ENCODE data around the gene SYK.
A peak's percentile ranks its signal among the peaks of the same experiment; 100 is the strongest.

The SYK gene

GRCh38 chr9:90909225-90909624 is 107.6 kb downstream of the SYK start:
- DNase-seq = no peak

DNA sequence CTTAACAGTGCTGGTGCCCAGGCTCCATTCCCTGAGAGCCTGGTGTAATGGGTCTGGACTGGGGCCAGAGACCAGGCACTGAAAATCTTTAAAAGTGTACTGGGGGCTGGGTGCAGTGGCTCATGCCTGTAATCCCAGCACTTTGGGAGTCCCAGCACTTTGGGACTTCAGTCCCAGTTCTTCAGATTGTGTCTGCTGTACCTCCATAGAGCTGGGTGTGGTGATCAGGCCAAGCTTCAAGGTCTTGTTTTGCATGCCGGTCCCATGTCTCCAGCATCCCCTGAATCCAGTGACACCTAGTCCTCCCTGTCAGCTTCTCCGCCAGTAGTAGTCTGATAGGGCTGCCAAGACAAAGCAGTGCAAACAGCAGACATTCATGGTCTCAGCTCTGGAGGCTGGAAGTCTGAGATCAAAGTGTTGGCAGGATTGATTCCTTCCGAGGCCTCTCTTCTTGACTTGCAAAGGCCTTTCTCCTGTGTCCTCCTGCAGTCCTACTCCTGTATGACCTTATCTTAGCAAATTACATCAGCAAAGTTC is 108.2 kb downstream of the SYK start:
- no peak for DNase-seq

DNA sequence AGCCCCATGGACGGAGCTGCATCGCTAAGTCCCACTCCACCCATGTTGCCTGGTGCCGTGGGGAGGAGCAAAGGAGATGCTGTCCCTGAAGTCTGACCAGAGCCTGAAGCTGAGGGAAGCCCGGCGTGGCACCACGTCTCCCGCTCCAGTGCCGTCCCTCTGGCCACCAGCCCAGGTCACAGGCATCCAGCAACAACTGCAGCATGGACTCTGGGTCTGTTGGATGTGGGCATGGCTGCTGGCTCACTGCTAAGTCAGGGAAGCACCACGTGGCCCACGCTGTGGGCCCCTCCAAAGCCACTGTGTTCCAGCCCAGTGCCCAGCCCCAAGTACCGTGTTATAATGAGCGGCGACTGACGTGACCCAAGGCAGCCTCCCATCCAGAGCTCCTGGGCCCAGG is 112.6 kb downstream of the SYK start:
- no peak for DNase-seq

DNA sequence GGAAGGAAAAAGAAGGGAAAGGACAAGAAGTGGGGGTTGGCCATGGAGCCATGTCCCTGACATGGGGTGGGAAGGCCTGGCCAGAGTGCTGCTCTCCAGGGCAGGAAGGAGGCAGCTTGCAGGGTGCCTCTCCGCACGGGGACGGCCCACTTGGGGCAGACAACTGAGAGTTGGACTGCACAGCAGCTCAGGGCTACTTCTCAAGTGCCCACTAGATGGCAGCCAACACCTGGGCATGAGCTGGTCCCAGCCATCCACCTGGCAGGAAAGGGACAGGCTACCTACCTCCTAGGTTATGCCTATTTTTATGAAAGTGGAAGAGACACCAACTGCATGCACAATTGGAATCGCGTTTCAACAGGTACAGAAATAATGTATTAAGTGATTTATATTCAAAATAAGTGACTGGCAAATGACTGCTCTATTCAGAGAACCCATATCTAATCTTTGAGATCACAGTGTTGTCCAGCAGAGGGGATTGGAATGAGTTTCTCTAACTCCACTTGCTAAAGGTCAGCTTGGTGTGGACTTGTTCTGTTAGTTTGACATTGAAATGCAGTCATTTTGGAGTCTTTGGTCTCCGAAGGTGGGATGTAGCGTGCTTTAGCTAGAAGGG is 113.4 kb downstream of the SYK start:
- peak; percentile 66 for DNase-seq

DNA sequence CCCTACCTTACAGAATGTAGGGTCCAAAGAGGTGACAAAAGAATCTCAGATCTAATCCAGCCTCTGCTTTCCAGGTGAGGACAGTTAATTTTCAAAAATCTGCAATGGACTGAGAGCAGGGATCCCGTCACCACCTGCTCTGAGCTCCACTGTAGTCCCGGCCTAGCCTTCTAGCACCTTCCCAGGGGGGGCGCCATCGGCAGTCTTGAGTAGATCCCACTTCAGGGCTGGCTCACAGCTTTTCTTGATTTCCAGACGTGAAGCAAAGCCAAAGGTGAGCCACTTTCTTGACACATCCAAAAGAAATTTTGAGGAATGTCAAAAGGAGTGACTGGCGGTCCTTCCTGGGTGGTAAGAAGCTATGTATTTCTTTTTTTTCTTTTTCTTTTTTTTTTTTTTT is 114.1 kb downstream of the SYK start:
- DNase-seq = peak; percentile 23

- DNase-seq = peak; percentile 66
Measured at GRCh38 chr9:90916147-90916734, 114.6 kb downstream of the SYK start.

- no peak for DNase-seq
Measured at GRCh38 chr9:90919883-90920282, 118.3 kb downstream of the SYK start.

DNA sequence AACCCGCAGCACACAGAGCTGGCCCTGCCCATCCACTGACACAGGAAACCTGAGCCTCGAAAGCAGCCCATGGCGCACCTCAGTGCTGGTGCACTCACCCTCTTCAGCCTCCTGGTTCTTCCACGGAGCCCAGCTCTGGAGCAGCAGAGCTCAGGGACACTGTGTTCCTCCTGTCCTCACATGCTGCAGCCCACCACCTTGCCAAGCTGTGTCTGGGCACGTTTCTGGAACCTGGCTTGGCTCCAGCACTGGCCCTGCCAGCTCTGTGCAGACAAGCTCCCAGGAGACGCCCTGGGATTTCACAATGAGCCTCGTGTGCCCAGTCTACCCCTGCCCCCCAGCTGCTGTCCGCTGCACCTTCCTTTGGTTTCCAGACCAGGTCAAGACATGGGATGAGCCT is 119.5 kb downstream of the SYK start:
- DNase-seq = no peak

DNA sequence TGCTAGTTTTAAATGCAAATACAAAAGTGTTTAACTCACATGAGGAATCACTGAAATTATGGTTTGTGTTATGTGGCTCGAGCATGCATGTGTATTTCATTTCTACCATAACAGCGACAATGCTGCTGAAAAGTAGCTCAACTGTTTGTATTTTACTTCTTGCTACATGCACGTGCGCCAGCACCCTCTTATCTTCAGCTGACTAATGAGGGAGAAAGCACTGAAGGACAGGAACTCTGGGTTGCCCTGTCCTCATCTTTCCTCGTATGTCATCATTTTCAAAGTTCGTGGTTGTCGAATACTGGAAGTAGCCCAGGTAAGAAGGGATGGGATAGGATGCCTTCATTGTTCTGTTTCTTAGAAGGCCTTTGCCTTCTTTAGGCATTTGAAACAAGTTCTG is 120.3 kb downstream of the SYK start:
- no peak for DNase-seq

- peak; percentile 90 for DNase-seq
Measured at GRCh38 chr9:90925581-90926257, 124.1 kb downstream of the SYK start.

DNA sequence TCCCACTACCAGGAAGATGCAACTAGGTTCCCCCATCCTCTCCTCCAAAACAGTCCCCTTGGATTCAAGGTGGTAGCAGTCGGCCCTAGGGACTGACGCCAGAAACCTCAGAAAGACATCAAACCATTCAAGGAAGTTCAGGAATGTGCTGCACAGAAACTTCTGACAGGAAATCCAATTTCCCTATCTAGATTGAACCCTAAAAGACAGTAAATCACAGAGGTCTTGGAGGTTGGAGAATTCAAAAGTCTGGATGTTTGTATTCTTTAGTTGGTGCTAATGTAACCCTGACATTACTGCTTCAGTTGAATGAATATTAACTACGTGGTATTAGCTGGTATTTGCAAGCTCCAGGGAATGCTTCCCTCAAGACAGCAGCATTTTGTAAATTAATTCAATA is 125.3 kb downstream of the SYK start:
- peak; percentile 58 for DNase-seq

DNA sequence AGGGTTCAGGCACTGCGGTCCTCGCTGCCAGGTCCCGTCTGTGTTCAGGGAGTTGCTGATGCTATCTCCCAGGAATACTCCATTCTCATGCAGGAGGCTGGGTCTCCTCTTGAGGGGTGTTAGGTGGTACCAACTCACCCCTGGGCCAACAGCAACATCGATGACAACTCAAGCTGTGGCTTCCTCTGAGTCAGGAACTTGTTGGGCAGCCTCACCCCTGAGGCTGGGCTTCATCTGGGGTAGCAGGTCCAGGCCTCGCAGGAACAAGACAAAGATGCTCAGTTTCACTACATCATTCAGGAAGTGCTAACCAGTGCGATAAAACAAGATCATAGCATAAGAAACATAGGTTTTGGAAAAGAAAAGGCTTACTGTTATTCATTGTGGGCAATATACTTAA is 125.9 kb downstream of the SYK start:
- no peak for DNase-seq

DNA sequence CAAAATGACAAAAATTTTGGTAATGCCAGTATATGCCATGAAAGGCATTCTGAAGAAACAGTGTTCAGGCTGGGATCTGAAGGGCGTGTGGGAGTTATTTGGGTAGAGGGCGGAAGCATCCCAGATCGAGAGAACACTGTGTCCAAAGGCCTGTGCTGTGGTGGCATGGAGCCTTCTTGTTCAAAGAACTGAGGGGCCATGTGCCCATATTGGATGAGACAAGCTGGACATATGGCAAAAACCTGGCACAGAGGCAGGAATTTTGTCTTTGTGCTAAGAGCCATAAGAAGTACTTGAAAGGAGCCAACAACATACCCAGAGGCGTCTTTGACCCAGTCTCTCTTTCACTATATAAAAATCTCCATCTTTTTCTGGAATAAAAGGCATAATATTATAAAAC is 128.0 kb downstream of the SYK start:
- DNase-seq = no peak

DNA sequence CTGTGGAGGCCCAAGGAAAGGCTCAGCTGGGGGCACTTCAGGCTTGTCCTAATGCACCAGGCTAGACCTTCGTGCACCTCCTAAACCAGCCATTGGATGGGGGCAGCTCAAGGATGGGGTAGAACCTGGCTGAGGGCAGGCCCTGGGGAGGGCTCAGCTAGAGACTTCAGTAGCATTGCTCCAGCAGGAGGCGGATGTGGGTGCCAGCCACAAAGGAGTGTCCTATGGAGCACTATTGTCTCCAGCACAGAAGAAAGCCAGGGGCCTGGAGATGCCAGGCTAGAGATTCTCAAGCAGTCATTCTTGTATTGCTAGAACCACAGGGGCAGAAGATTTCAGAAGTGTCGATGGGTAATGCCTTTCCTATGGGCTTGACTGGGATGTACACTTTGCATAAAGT is 131.8 kb downstream of the SYK start:
- DNase-seq = no peak

DNA sequence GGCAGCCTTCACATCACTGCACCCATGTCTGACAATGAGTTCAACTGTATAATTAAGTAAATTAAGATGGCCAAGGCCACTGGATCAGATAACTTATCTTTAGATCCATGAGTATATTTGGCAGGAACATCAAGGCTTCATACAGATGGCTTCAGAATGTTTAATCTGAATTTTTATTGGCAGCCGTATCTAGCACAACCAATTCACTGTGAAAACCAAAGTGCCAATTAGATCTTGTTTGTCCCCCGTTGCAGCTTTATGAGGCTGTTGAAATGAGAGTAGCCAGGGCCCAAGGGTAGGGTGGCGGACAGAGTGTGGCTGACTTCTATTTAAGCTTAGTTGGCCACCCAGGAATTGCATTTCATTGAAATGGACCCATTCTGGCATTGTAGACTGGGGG is 137.7 kb downstream of the SYK start:
- DNase-seq = no peak

DNA sequence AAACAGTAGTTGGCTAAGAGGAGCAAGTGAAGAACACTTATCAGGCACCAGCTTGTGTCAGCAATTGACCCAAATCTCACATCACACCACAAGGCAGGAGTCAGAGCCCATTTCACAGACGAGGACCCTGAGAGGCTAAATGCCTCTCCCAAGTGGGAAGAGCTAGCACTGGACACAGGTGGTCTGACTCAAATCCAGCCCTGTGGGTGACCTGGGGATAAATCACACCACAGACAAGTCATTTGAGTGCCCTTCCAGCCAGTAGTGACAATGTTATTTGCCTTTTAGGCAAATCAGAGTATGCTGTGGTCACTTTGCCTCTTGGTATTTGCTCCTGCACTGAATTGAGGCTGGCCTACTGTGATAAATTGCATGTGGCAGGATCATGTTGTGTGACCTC is 138.7 kb downstream of the SYK start:
- no peak for DNase-seq

- DNase-seq = no peak
Measured at GRCh38 chr9:90941661-90942060, 140.0 kb downstream of the SYK start.

GRCh38 chr9:90942555-90942954 is 140.9 kb downstream of the SYK start:
- DNase-seq = no peak

- DNase-seq = no peak
Measured at GRCh38 chr9:90943341-90943740, 141.7 kb downstream of the SYK start.

GRCh38 chr9:90945336-90945735 is 143.7 kb downstream of the SYK start:
- no peak for DNase-seq

- DNase-seq = no peak
Measured at GRCh38 chr9:90946982-90947381, 145.4 kb downstream of the SYK start.

All from fibroblast of skin of right quadriceps (primary cell).